Inflammatory macrophage treated with lipopolysaccharide for 1 hour (primary cell): ENCODE measurements around the gene TMEM236.
A peak's percentile ranks its signal among the peaks of the same experiment; 100 is the strongest.

Experiments
- DNase-seq, 2 donors: peaks; one replicate each; pipeline ENCODE4 v3.0.0-alpha.2; 2020 to 2022

The TMEM236 gene

DNA sequence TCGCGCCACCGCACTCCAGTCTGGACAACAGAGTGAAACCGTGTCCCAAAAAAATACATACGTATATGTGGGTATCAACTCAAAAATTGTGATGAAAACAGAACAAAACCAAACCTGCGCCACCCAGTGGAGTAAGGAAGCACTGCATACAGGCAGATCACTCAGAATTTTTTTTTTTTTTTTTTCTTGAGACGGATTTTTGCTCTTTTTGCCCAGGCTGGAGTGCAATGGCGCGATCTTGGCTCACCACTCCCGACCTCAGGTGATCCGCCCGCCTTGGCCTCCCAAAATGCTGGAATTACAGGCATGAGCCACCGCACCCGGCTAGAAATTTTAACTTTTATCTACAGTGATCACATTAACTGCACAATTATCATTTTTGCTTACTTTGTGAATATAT lies 9.1 kb upstream of the TMEM236 start:
- peak; percentile 23 to 84 for DNase-seq

DNA sequence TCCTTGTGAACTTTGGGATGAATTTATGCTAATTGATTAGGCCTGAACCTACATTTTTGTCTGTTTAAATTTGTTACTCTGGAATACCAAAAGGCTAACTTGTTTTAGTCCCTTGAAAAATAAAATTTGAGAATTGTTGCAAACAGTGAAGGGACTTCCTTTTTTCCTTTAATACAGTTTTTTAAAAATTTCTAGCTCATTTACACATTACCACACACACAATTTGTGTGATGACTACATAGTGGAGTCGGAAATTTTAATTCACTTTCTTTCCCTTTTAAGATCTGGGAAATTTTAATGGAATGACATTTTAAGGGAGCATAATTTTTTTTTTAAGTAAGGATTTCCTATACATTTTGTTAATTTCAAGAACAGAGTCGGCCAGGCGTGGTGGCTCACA lies 8.6 kb upstream of the TMEM236 start:
- DNase-seq: peak in 1 of 2 donors; percentile 30

DNA sequence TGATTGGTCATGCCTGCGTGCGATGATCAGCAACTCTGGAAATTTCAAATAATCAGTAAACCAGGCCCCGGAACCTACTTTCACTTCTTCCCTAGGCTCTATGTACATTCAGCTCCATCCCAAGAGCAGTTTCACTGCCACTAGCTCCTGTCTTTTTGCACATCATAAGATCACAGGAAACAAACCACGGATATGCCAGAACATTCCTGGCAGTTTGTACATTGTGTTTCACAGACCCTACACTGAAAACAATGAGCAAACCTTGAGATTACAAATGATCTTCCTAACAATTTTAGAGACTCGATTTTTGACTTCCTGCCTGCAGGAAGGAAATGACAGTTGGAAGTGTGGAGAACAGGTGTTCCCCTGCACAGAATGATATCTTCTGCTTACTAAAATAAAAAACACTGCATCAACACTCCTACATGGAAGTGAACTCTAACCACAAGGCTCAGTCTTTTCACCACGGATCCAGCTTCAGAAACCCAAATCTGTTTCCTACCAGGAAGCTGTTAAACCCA lies 7.6 kb upstream of the TMEM236 start:
- DNase-seq: peak; percentile 63 to 75

DNA sequence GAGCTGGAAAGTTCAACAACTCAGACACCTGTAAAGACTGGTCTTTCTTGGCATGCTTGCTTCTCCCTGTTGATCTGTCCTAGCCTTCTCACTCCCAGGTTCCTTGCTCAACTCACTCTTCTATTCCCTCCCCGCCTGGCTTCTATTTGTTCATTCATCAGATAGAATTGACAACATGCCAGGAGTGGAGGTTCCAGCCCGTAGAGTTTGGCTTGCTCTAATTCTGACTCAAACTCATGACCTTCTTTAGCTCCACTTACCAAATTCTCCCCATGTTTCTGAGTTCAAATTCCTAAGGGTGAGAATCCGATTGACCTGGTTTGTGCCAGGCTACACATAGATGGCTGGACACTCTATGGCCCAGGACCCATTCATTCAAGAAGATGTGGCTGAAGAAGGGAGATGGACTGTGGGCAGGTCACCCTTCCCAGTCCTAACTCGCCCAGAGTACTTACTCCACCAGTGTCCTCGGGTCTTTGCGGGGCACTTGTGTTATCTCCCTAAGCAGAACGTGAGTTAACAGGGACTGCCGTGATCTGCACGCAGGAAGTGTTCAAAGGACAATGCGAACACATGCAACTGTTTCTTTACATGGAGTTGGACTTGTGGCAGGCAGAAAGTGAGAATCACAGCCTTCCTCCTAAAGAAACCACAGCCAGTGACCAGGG lies 4.0 kb upstream of the TMEM236 start:
- no peak for DNase-seq

DNA sequence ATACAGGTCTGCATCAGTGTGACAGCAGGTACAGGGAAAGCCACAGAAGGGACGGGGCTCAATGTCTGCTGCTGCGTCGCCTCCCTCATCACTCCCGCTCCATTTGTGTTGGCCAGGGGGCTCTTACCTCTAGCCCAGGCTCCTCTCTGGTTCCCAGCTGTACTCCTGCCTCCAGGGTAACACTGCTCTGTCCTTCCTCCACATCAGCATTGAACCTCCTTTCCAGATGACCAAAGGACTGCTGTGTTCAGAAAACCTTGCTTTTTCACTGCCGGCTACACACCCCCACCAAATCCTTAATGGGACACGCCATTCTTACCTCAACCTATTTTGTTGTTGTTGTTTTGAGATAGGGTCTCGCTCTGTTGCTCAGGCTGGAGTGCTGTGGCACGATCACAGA lies 2.1 kb upstream of the TMEM236 start:
- no peak for DNase-seq

DNA sequence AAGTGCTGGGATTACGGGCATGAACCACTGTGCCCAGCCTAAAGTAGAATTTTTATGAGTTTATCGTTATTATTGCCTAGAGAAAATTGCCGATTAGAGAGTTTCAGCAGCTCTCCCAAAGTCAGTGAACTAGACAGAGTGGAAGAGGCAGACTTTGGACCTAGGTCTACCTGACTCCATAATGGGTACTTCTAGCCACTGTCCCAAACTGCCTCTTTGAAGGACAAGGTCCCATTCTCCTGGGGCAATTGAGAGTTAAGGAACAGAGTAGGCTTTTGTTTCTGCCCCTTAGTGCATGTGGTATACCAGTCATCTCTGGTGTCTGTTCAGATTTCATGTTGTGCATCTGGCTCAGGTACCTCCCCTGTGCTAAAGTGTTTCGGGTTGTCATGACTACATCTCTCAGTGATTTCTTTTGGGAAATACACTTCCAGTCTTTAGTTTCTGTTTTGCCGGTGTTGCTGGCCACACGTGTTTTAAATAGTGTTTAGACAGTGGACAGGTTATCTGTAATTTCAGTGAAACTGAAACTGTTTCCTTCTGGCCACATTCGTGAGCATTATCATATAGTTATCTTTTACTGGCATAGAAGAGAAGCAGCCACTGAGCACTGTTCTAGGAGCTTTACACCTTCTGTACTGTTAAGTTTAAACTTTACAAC lies 4.7 kb downstream of the TMEM236 start:
- no peak for DNase-seq

DNA sequence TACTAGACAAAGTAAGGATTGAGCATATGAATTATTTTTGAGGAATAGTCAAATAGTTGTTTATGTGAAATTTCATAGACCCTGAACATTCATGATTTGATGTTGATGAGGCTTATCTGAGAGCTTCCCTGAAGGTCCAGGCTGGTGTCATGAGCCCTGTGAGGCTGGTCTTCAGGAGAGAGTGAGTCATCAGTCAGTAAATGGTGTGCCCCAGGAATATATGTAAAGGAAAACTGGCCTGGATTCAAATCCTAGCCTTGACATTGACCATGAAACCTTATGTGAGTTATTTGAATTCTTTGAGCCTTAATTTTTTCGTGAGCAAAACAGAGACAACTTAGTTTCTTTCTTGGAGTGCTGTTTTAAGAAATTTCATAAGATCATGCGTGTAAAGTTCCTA lies 6.2 kb downstream of the TMEM236 start:
- no peak for DNase-seq

DNA sequence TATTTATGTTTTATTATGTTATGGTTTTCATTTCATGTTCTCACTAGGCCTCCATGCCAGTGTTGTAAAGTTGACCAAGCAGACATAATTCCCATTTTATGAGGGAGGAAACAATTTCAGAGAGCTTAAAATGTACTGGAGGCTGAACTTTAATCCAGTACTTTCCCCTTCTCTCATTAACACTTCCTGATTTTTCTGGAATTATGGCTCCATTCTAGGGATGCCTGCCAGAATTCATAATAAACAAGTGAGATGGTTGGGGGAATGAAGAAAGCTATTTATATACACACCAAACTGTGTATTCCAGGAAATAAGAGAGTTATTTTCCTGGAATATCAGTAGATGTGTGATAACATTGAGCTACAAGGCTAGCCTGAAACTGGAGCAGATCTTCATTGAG lies 6.9 kb downstream of the TMEM236 start:
- no peak for DNase-seq

DNA sequence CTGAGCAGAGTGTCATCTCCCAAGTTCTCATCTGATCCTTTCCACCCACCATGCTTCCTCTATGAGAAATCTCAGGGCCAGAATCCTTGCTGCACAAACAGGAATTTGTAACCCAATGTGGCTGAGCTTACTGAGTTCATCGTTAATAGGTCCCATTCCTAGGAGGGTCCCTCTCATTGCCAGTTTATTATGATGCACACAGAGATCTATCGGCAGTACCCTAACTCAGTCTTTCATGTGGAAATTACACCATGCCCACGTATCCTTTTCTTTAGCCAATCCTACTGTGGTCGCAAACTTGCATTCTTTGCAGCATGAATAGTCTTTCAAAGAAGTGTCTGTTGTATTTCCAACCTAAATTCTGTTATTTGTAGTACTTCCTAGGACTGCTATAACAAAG lies 12.1 kb downstream of the TMEM236 start:
- DNase-seq: peak; percentile 25 to 45

DNA sequence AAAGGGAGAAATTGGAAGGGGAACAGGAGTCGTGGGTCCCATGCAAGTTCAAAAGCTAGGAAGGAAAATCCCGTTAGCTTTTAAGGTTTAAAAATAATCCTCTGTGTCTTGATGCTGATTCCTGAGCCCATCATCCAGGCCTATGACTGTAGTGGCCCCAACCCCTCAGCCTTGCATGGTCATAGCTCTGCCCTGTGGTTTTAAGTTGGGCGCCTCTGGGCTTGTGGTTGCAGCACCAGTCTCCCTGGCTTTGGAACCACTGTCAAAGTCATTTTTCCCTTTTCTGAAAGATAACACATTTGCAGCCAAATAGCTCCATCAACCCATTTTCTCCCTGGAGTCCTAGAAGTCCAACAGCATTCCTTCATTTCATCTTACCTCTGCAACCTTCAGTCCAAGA lies 13.6 kb downstream of the TMEM236 start:
- DNase-seq: no peak

DNA sequence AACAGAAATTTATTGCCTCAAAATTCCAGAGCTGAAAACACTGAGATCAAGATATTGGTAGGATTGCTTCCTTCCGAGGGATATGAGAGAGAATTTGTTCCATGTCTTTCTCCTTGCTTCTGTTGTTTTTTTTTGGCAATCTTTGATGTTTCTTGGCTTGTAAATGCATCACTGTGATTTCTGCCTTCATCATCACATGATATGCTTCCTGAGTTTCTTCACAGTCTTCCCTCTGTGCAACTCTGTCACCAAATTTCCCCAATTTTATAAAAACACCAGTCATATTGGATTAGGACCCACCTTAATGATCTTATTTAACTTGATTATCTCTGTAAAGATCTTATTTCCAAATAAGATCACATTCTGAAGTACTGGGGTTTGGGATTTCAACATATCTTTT lies 14.7 kb downstream of the TMEM236 start:
- DNase-seq: peak; percentile 62 to 72

DNA sequence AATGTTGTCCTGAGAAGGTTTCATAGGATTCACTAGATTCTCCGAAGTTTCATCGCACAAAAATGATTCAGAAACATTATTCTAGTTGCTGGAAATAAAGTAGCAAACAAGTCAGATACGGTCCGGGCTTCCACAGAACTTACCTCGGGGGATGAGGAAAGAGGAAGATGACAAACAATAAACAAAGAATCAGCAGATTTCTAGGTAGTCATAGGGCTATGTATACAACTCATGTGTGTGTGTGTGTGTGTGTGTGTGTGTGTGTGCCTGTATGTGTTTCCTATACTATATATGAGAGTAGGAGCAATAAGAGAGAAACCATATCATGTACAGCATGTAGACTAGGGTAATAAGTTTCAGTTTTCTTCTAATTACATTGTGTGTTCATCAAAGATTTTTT lies 16.5 kb downstream of the TMEM236 start:
- peak; percentile 80 to 84 for DNase-seq

DNA sequence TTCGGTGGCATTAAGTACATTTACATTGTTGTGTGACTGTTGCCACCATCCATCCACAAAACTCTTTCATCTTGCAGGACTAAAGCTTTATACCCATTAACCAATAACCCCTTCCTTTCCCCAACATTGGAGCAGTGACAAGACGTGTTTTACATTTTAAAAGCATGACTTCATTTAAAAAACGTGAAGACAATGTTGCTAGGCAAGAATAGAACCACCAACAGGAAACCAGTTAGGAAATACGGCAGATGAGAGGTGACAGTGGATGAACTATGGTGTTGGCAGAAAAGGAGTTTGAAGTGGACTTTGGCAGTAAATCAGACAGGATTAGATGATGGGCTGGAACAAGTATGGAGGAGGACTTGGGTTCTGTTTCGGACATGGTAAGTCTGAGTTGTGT lies 17.0 kb downstream of the TMEM236 start:
- peak in 1 of 2 donors; percentile 35 for DNase-seq

DNA sequence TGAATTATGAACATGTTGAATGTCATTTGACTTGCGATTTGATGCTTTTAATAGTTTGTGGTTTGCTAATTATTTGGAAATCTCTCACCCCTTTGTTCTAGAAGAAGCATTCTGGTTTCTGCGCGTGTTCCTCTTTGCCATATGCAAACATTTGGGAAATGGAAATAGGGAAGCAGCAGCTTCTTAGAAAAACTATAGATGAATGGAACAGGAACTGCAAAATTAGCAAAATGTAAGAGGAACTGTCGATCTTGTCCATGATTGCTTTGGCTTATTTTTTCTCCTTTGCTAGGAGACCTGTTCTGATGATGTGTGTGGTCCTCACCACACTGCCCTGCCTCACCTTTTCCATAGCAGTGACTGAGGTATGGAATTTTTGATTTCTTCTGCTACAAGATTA lies 19.0 kb downstream of the TMEM236 start:
- peak; percentile 81 to 84 for DNase-seq

DNA sequence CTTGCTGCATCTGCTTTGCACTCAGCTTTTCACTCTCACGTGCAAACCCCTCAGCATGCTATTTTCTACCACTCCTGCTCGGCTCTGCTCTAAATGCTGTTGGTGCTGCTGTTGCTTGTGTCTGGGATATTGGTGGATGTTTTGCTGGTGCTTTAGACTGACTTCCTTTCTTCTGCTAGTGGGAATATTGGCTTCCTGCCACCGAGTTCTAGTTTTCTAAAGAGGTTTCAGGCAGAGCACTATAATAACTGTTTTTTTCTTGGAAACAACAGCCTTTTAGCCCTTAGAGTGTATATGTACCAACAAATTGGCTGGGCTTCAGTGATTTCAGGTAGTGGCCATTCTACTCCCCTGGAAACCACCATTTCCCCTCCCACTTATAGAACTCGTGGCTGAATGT lies 27.8 kb downstream of the TMEM236 start:
- no peak for DNase-seq

DNA sequence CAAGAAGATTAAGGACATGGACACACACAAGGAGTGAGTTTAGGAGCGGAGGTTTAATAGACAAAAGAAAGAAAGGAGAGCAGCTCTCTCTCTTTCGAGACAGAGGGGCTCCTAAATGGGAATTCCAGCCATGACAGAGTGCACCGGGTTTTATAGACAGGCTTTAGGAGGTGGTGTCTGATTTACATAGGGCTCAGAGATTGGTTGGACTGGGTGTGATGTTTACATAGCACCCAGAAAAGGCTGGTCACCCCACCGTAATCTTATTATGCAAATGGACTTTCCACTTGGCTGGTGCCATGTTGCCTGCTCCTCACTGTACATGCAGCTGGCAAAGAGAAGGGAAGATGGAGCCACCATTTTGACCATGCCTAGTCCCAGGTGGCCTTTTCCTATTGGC lies 28.7 kb downstream of the TMEM236 start:
- no peak for DNase-seq

DNA sequence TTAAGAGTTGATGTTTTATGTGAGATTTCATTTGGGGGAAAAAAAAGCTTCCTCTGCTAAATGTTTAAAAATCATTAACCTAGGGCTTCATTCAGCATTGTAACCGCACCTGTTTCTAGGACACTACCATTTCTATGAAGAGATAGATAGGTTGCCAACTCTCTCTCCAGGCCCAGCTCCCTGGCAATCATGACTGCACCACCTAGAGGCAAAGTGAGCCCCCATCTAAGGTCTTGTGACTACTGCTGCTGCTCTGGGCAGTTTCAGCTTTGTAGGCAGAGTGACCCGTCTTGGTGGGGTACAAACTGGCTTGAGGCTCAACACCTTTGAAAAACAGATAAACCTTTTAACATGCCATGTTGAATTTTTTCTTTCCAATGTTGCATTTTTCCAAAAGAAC lies 29.9 kb downstream of the TMEM236 start:
- DNase-seq: no peak

DNA sequence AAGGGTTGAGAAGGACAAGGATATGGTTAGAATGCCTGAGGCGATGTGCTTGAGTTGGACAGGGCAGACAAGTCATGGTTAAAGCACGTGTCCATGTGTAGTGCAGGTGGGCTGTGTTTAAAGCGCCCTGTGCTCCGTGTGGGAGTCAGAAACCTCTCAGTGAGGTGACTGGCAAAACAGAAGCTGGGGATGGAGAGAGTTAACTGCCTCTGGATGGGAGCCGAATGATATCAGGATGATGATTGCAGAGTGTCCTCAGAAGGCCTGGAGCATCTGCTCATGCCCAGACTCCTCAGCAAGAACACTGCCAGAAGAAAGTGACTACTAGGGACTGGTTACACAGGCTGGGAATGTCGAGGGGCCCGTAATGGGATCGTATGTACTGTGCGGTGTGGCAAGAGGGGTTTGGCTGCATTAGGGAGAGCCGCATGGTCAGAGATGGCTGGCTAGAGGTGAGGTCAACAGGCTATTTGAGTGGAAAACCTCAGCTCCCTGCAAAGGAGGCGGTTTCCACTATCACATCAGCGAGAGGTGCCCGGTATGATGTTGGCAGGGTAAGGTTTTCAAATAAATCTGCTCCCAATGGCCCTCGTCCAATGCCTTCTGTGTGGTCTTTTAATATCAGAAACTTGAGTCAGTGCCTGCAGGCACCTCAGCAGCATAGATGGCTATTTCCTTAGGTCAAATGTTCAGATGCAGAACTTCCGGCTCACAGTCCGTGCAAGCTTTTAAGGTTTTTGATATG lies 31.1 kb downstream of the TMEM236 start:
- DNase-seq: no peak

DNA sequence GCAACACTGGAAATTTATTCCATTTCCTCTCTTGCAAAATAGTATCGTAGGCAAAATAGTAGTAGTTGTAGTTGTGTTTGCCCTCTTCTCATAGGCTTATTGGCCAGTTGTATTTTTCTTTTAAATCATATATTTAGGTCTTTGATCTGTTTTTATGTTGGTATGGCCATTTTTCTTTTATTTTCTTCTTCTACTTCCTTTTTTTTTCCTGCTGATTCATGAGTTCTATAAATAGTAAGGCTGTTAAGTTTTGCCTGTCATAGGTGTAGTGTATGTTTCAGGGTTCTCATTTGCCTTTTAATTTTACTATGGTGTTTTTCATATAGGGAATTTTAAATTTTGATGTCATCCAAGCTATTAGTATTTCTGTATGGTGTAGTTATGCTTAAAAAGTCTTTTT lies 31.8 kb downstream of the TMEM236 start:
- no peak for DNase-seq

DNA sequence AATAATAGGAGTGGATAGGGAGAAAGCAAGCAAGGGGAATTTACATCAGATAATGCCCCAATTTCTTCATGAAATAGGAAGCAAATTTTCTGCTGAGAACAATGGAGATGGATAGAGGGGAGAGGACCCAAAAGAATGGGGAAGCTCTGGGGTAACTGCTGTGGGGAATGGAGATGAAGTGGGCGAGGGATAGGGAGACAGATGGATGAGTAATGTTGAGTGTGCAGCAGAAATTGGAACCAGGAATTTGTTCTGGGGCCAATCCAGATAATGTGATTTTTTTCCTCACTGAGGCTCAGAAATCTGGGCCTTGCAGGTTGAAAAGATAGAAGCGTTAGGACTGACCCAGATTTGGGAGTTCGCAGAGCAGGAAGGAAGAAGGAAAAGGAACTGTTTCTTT lies 32.7 kb downstream of the TMEM236 start:
- DNase-seq: peak; percentile 66 to 75

DNA sequence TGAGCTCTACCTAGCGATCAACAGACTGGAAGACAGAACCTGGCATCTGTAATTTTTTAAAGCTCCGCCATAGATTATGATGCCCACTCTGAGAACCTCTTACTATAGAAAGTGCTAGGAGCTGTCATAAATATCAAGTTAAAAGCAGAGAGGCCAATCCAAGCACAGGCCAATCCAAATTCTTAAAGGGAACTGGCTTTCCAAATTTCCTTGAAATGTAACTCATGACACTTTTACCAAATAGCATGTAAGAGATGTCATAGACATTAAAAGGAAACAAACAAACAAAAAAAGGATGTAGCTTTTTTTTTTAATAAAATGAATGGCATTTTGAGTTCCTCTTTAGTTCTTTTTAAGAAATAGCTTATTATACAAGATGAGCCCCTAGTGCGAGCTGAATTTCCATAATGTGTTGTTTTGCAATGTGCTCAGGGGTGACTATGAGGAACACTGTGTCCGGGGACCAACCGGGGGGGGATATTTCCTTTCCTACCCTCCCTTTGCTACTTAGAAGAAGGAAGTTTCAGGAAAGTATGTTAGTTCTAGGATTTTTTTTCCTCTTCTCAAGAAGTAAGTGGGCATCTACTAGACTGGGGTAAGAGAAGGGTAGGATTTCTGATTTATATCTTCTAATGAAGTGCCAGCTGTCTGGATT lies 33.4 kb downstream of the TMEM236 start:
- DNase-seq: peak; percentile 91 to 94

DNA sequence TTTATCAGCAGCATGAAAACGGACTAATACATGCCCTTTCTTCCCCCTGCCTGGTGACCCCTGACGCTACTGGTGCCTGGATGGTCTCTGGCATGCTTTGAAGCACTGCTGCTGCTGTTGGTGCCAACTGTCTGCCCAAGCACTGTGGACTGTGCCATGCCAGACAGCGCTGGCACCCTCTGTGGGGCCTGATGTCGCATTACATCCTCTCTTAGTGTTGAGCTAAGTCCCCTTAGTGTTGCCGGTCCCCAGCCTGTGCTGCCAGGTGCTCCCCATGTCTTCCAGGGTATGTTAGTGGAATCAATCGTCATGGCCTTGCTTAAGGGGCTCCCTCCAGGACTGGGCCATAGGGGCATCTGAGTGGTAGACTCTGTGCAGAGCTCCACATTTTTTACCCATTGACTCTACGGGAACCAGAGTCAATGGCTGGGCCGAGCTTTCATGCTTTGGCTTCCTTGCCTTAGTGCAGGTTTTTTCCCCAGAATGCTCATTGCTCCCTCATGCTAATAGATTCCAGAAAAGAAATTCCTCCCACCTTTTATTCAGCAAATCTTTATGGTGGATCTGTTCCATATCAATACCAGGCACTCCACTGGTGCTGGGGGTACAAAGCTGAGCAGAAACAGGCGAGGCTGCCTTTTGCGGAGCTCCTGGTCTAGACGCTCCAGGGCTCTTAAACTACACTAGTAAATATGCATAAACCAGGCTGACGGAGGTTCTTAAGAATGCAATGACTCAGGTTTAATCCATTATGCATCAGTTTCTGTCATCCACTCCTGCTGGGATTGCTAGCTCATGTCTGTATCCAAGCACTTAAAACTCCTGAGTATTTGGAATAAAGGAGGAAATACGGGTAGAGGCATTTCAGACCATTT lies 35.3 kb downstream of the TMEM236 start:
- DNase-seq: no peak
